H9 (cell line): ENCODE measurements around the gene PAK1IP1. TPM values are rescaled to one million over a fixed set of nuclear protein-coding genes. Genes with fewer than 3 reads are reported as not detected.

Experiments used
- DNase-seq: peaks from one replicate; pipeline ENCODE4 v3.0.0-alpha.2; 2017
- H2AFZ ChIP-seq: one replicate; pipeline ENCODE4 v1.6.1; 2013; ENCODE audit warnings: mild to moderate bottlenecking, low read length, control low read depth, moderate library complexity
- H2AK5ac ChIP-seq: 2 replicates; pipeline ENCODE4 v1.6.1; 2013; ENCODE audit warnings: low read length, control low read depth, mixed read lengths; ENCODE audit not compliant: insufficient read length
- H2BK120ac ChIP-seq: one replicate; pipeline ENCODE4 v1.6.1; 2013; ENCODE audit warnings: low read depth, mild to moderate bottlenecking, low read length, control low read depth, inconsistent platforms; ENCODE audit not compliant: poor library complexity, severe bottlenecking
- H2BK12ac ChIP-seq: 2 replicates; pipeline ENCODE4 v1.6.1; 2013; ENCODE audit warnings: low read length, control low read depth, mixed read lengths, low read depth; ENCODE audit not compliant: insufficient read length
- H2BK15ac ChIP-seq: 2 replicates; pipeline ENCODE4 v1.6.1; 2013; ENCODE audit warnings: low read depth, low read length, control low read depth
- H2BK20ac ChIP-seq: one replicate; pipeline ENCODE4 v1.6.1; 2013; ENCODE audit warnings: low read depth, mild to moderate bottlenecking, low read length, control low read depth, inconsistent platforms; ENCODE audit not compliant: poor library complexity, severe bottlenecking
- H2BK5ac ChIP-seq: 2 replicates; pipeline ENCODE4 v1.6.1; 2013; ENCODE audit warnings: low read length, control low read depth, mixed read lengths; ENCODE audit not compliant: insufficient read length
- H3K14ac ChIP-seq: 2 replicates; pipeline ENCODE4 v1.6.1; 2013; ENCODE audit warnings: low read length, control low read depth; ENCODE audit not compliant: insufficient read depth
- H3K18ac ChIP-seq: 2 replicates; pipeline ENCODE4 v1.6.1; 2013; ENCODE audit warnings: low read depth, mild to moderate bottlenecking, mixed read lengths, low read length, control low read depth; ENCODE audit not compliant: insufficient read length
- H3K23ac ChIP-seq: 2 replicates; pipeline ENCODE4 v1.6.1; 2013; ENCODE audit warnings: low read length, control low read depth, mixed read lengths, low read depth; ENCODE audit not compliant: insufficient read length
- H3K23me2 ChIP-seq: 2 replicates; pipeline ENCODE4 v1.6.1; 2013; ENCODE audit warnings: low read depth, mild to moderate bottlenecking, mixed read lengths, low read length, control low read depth; ENCODE audit not compliant: insufficient read length, poor library complexity, severe bottlenecking
- H3K27ac ChIP-seq: 2 replicates; pipeline ENCODE4 v1.5.1; 2013; ENCODE audit warnings: low read length, control low read depth, mixed read lengths, low read depth; ENCODE audit not compliant: insufficient read length
- H3K27me3 ChIP-seq: 2 replicates; pipeline ENCODE4 v1.6.1; 2013; ENCODE audit warnings: low read length, control low read depth, inconsistent platforms; ENCODE audit not compliant: insufficient read depth
- H3K4ac ChIP-seq: 2 replicates; pipeline ENCODE4 v1.6.1; 2013; ENCODE audit warnings: low read depth, mild to moderate bottlenecking, control low read depth, inconsistent platforms, low read length, moderate library complexity
- H3K4me1 ChIP-seq: 2 replicates; pipeline ENCODE4 v1.6.1; 2013; ENCODE audit warnings: low read length, control low read depth, inconsistent platforms; ENCODE audit not compliant: insufficient read depth
- H3K4me2 ChIP-seq: 2 replicates; pipeline ENCODE4 v1.6.1; 2013; ENCODE audit warnings: low read length, control low read depth, mixed read lengths; ENCODE audit not compliant: insufficient read length, insufficient read depth
- H3K56ac ChIP-seq: 2 replicates; pipeline ENCODE4 v1.6.1; 2013; ENCODE audit warnings: low read depth, mild to moderate bottlenecking, mixed read lengths, low read length, control low read depth; ENCODE audit not compliant: insufficient read length
- H3K79me1 ChIP-seq: 2 replicates; pipeline ENCODE4 v1.6.1; 2013; ENCODE audit warnings: low read depth, mild to moderate bottlenecking, moderate library complexity, low read length, control low read depth, inconsistent platforms; ENCODE audit not compliant: insufficient read depth, poor library complexity, severe bottlenecking
- H3K79me2 ChIP-seq: 2 replicates; pipeline ENCODE4 v1.6.1; 2013; ENCODE audit warnings: low read length, control low read depth, inconsistent platforms; ENCODE audit not compliant: insufficient read depth
- H3K9ac ChIP-seq: 2 replicates; pipeline ENCODE4 v1.6.1; 2013; ENCODE audit warnings: low read length, control low read depth, mixed read lengths; ENCODE audit not compliant: insufficient read length; ENCODE audit errors: extremely low read depth
- H3K9me3 ChIP-seq: one replicate; pipeline ENCODE4 v1.6.1; 2013; ENCODE audit warnings: low read depth, low read length, inconsistent platforms; ENCODE audit not compliant: control insufficient read depth
- H3T11ph ChIP-seq: one replicate; pipeline ENCODE4 v1.6.1; 2013; ENCODE audit warnings: mild to moderate bottlenecking, low read length, control low read depth, inconsistent platforms
- H4K20me1 ChIP-seq: one replicate; pipeline ENCODE4 v1.6.1; 2013; ENCODE audit not compliant: control insufficient read depth, insufficient read length, insufficient read depth
- H4K5ac ChIP-seq: 2 replicates; pipeline ENCODE4 v1.6.1; 2013; ENCODE audit warnings: low read depth, mild to moderate bottlenecking, mixed read lengths, low read length, control low read depth; ENCODE audit not compliant: insufficient read length
- H4K8ac ChIP-seq: replicated peaks from 2 replicates; pipeline ENCODE4 v1.6.1; 2013; ENCODE audit warnings: low read length, control low read depth, mixed read lengths, low read depth; ENCODE audit not compliant: insufficient read length
- H4K91ac ChIP-seq: 2 replicates; pipeline ENCODE4 v1.6.1; 2013; ENCODE audit warnings: low read depth, mild to moderate bottlenecking, moderate library complexity, mixed read lengths, low read length, control low read depth; ENCODE audit not compliant: insufficient read length
- H3K27ac Mint-ChIP-seq, 3 experiments: 2 replicates in 2 of 3; 3 replicates in 1 of 3; pipeline ENCODE4 v1.8.0; 2020 to 2021; ENCODE audit warnings: mixed read lengths in 3 of 3, mild to moderate bottlenecking in 1 of 3, moderate library complexity in 1 of 3
- H3K27me3 Mint-ChIP-seq: 2 replicates; pipeline ENCODE4 v1.8.0; 2021; ENCODE audit warnings: low read depth, mild to moderate bottlenecking, moderate library complexity, mixed read lengths
- H3K36me3 Mint-ChIP-seq, 3 experiments: 2 replicates in 2 of 3; 3 replicates in 1 of 3; pipeline ENCODE4 v1.8.0; 2020 to 2021; ENCODE audit warnings: low read depth in 3 of 3, mixed read lengths in 3 of 3; ENCODE audit not compliant: insufficient read depth in 1 of 3
- H3K4me1 Mint-ChIP-seq, 2 experiments: 2 replicates each; pipeline ENCODE4 v1.8.0; 2020; ENCODE audit warnings: mixed read lengths in 2 of 2
- H3K4me3 Mint-ChIP-seq, 2 experiments: 2 replicates in 1 of 2; 3 replicates in 1 of 2; pipeline ENCODE4 v1.8.0; 2020 to 2021; ENCODE audit warnings: mild to moderate bottlenecking in 2 of 2, mixed read lengths in 2 of 2, moderate library complexity in 1 of 2
- H3K9me3 Mint-ChIP-seq, 2 experiments: 2 replicates in 1 of 2; 3 replicates in 1 of 2; pipeline ENCODE4 v1.8.0; 2020; ENCODE audit warnings: mild to moderate bottlenecking in 2 of 2, mixed read lengths in 2 of 2, moderate library complexity in 1 of 2
- CTCF ChIP-seq: fragments of 200-600 bp; sonication (generic); conservative IDR thresholded peaks from 3 replicates; pipeline ENCODE4 v1.8.0; 2021; ENCODE audit warnings: antibody characterized with exemption, mild to moderate bottlenecking
- WGBS: extraction: QIAGEN DNeasy Blood & Tissue Kit; methylation state at CpG from one replicate; pipeline ENCODE4 v1.1.7; 2013; ENCODE audit warnings: missing lambda C conversion rate, low lambda C conversion rate, mixed read lengths; ENCODE audit not compliant: insufficient read length; ENCODE audit errors: extremely low coverage; 5-methylcytosine and 5-hydroxymethylcytosine counted together
- total RNA-seq: library from RNA; stranded (reverse); gene quantifications from 2 replicates; pipeline ENCODE4 v1.2.1, GENCODE V29; 2021

Gene PAK1IP1
- total RNA-seq, 1 experiment from 2014 or later, result 44.8 TPM

- H3K79me2 ChIP-seq, result no peaks in the 10 kb centered on the region
- H3K79me1 ChIP-seq, result no peaks in the 10 kb centered on the region
- Mint-ChIP-seq H3K9me3 (no peaks in the 10 kb centered on the region; a peak in 1 of 5 replicates), H3K36me3 (peaks cover 0 to 6% (median 0%) of the 10 kb centered on the region in 3 experiments; a peak in 2 of 7 replicates), H3K4me3 (no peak overlapping the region), H3K27me3 (no peaks in the 10 kb centered on the region), H3K4me1 (peaks cover 15 to 18% of the 10 kb centered on the region in 2 experiments), H3K27ac (no peak overlapping the region; a peak in 2 of 7 replicates)
- no peak overlapping the region for H2AK5ac ChIP-seq
- no peaks in the 10 kb centered on the region for H3K9me3 ChIP-seq
- H2BK5ac ChIP-seq, result no peak overlapping the region
- H4K5ac ChIP-seq, result no peak overlapping the region
- H3K27me3 ChIP-seq, result no peaks in the 10 kb centered on the region
- H3K14ac ChIP-seq, result no peak overlapping the region
- H2AFZ ChIP-seq, result no peak overlapping the region
- H3K4me1 ChIP-seq, result no peaks in the 10 kb centered on the region
- H3K23ac ChIP-seq, result no peak overlapping the region
- H3K23me2 ChIP-seq, result no peaks in the 10 kb centered on the region
- no peak overlapping the region for H3K56ac ChIP-seq
- no peak overlapping the region for H2BK12ac ChIP-seq
- H2BK120ac ChIP-seq, result no peak overlapping the region
- H4K91ac ChIP-seq, result no peak overlapping the region
- no peak overlapping the region for H2BK15ac ChIP-seq
- TF ChIP-seq CTCF, result no peak
- no peak overlapping the region for H3K4ac ChIP-seq
- no peak overlapping the region for H2BK20ac ChIP-seq
- H3K4me2 ChIP-seq, result no peak overlapping the region
- no peak for DNase-seq
- no peak overlapping the region for H4K8ac ChIP-seq
- H3K18ac ChIP-seq, result no peak overlapping the region
- no CpG with 5 or more reads among the region's 12 CpGs for WGBS
- no peak overlapping the region for H3K9ac ChIP-seq
- H3K27ac ChIP-seq, result no peak overlapping the region
- no peaks in the 10 kb centered on the region for H4K20me1 ChIP-seq
- H3T11ph ChIP-seq, result no peak overlapping the region
Measured at GRCh38 chr6:10742251-10742650, 47.5 kb downstream of the PAK1IP1 start.
